ENCODE measurements around the gene ACP2.

ACP2 gene, protein sequence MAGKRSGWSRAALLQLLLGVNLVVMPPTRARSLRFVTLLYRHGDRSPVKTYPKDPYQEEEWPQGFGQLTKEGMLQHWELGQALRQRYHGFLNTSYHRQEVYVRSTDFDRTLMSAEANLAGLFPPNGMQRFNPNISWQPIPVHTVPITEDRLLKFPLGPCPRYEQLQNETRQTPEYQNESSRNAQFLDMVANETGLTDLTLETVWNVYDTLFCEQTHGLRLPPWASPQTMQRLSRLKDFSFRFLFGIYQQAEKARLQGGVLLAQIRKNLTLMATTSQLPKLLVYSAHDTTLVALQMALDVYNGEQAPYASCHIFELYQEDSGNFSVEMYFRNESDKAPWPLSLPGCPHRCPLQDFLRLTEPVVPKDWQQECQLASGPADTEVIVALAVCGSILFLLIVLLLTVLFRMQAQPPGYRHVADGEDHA

DNA sequence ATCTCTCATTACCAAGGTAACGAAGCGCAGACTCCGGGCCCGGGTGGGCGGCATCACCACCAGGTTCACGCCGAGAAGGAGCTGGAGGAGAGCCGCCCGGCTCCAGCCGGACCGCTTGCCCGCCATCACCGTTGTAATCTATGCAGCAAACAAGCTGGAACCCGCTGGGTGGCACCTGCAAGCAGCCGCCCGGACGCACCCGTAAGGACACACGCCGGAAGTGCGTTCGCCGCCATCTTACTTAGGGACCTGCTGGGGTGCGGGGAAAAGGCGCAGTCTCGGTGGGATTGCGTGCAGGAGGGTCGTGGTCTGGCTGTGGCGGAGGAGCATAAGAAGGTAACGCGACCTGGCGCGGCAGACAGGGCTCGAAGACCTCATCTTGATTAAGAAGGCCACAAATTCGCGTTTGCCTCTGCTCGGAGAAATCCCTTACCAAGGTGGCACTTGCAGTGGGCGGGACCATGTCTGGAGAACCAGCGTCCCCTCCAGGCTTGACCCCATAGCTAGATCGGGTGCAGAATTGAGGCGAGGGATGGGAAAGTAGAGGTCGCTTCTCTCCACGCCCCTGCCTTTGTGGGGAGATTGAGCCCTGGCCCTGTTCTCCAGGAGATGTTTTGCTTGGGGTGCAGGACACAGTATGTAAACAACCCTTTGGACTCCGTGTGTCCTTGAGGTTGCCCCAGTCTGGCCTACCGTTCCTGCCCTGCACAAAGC, at the start of gene ACP2:
TSS of gene ACP2 (minus strand) at position 151 of the 714 bp plus-strand sequence. CDS start at position 126, 25 bp downstream.
- DNase-seq (ENCODE audit: low read depth), result peak; percentile 75

DNA sequence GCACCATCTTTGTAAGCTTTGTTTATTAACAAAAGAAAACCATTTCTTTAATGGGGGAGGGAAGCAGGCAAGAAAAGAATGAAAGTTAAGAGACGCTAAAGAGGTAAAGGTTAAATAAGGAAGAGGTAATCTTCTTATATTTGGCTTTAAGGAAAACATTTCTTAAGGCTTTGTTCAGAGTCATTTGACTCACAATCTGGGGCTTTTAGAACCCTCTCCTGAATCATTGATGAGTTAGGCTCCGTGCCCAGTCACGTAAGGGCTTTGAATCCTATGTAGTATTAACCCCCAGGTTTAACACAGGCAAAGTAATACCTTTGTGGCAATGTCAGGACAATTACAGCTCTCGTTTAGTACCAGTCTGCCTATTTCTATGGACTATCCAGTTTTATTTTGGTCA, 47.4 kb upstream of the ACP2 start:
- no peak for DNase-seq (ENCODE audit: low read depth)

DNA sequence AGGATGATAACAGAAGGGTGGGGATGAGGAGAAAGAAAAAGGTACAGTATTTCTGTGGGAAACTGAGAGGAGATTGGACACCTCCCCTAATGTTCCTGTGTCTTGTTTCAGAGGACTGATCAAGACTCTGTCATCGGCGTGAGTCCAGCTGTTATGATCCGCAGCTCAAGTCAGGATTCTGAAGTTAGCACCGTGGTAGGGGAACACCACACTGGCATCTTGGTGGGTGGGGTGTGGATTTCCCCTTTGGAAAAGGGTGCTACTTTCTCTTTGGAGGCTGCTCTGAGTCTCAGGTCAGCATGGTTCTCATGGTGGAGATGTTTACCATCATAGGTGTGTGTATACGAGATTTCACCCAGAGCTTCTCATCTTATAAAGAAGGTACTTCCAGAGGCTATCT, 46.8 kb upstream of the ACP2 start:
- DNase-seq (ENCODE audit: low read depth), result no peak

DNA sequence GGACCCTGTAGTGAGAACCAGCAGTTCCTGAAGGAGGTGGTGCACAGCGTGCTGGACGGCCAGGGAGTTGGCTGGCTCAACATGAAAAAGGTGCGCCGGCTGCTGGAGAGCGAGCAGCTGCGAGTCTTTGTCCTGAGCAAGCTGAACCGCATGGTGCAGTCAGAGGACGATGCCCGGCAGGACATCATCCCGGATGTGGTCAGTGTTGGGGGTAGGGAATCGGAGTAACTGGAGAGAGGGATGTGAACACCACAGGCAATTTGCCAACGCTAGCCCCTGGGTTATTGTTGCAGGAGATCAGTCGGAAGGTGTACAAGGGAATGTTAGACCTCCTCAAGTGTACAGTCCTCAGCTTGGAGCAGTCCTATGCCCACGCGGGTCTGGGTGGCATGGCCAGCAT, 41.2 kb upstream of the ACP2 start:
- DNase-seq (ENCODE audit: low read depth), result no peak

DNA sequence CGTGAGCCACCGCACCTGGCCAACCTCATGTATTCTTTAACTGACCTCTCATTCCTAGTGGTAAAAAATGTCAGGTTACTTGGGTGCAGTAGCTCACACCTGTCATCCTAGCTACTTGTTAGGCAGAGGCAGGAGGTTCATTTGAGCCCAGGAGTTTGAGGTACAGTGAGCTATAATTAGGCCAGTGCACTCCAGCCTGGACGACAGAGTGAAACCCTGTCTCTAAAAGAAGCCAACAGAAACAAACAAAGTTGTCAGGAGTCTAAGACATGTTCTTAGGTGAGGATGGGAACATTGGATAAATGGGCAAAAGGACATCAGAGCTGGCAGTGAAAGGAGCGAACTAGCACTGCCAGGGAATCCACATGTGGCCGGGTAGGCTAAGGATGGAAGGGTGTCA, 39.5 kb upstream of the ACP2 start:
- DNase-seq (ENCODE audit: low read depth), result no peak

DNA sequence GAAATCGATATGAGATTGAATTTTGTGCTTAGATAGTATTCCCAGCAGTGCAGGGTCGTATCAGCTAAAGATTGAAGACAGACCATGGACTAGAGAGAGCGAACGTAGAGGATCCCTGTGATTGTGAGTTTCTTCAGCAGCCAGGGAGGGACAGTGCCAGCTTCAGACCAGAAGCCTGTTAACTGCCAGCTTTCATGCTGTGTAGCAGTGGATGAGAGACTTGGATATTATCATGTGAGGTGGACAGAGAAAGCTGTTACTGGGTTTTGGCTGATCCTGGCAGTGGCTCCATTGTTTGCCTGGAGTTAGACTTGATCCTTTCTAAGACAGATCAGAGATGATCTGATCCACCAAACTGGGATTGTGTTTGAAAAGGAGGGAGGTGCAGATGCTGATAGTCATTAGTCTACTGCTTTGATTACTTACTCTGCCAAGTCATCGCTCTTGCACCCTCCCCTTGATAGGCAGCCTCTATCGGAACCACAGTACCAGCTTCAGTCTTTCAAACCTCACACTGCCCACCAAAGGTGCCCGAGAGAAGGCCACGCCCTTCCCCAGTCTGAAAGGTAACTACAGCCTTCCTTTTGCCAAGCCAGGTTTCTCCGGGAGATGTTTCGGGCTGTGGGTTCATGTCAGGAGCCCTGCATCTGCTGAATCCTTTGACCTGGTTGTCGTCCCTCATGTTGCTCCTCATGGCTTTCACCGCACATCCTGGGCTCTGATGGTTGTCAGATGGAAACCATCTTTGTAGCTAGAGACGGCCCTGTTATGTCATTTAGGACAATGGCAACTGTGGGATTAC, 37.6 kb upstream of the ACP2 start:
- no peak for DNase-seq (ENCODE audit: low read depth)

DNA sequence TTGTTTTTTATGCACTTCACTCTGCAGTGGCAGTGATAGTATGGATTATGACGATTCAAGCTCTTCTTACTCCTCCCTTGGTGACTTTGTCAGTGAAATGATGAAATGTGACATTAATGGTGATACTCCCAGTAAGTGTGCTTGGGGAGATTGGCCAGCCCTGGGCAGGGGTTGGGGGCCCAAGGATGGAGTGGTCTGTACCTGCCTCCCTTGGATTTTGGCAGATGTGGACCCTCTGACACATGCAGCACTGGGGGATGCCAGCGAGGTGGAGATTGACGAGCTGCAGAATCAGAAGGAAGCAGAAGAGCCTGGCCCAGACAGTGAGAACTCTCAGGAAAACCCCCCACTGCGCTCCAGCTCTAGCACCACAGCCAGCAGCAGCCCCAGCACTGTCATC, 35.5 kb upstream of the ACP2 start:
- DNase-seq (ENCODE audit: low read depth), result no peak

DNA sequence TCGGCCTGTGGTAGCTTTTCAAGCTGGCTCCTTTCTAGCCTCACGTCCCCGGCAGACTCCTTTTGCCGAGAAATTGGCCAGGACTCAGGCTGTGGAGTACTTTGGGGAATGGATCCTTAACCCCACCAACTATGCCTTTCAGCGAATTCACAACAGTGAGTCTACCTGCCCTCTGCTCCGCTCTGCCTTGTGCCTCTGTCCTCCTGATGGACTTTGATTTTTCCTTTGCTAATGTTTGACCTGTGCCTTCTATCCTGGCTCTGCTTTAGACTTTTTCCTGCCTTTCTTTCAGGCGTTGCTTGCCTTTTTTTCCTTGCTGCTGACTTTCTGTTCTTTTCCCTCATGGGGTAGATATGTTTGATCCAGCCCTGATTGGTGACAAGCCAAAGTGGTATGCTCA, 33.8 kb upstream of the ACP2 start:
- no peak for DNase-seq (ENCODE audit: low read depth)

DNA sequence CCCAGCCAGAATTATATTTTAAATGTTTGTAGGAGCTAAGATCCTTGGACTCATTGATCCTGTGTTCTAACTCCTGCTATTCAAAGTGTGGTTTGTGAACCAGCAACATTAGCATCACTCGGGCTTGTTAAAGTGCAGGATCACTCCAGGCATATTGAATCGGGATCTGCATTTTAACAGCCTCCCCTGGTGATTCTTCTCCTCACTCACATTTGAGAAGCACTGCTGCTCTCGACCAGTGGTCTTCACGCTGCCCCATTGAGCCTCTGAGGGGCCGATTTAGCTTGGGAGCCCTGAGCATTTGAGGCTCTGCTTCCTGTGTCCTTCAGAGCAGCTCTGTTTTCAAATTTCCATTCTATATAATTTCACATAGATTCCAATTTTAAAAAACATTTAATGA, 32.2 kb upstream of the ACP2 start:
- no peak for DNase-seq (ENCODE audit: low read depth)

DNA sequence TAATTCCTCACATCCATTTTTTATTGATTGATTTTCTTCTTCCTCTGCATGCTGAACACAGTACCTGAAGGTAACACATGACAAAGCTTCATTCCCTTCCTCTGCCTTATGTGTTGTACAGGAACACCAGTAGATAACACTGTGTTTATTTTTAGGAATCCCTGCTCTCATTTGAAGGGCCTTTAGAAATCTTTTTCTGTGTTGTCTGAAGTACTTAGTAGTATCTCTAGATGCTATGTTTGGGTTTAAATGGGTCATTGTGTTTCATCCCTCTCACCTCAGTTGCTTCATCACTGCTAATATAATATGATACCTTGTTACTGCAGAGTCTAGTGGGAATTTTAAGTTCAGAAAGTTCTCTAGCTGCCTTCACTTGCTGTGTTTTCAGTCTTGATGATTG, 31.5 kb upstream of the ACP2 start:
- no peak for DNase-seq (ENCODE audit: low read depth)

DNA sequence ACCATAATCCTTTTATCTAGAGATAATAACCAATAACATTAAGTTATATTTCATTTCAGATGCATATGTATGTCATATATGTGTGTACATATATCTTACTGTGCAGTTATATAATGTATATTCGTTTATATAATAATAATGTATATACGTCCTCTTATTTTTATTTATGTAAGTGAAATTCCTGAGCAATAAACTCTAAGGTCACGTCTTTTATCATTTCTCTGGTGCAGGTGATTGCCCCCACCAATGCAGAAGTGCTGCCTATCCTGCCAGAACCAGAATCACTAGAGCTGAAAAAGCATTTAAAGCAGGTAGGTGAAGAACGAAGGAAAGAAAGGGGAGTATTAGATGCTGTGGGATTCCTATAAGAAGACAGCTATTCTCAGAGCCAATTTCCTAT, 30.2 kb upstream of the ACP2 start:
- no peak for DNase-seq (ENCODE audit: low read depth)

DNA sequence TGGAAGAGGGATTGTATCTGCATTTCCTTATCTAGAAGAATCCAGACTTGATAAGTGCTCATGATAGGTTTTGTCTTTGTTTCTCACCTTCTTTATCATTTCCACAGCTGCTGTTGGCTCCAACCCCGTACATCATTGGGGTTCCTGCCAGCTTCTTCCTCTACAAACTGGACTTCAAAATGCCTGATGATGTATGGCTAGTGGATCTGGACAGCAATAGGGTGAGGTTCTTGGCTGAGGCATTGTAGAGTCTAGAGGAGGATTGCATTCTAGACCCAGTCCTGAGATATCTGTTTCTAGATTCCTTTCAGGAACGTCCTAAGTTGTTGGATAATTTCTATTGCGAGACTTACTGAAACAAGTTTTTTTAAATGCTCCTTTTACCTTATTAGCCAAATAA, 29.4 kb upstream of the ACP2 start:
- DNase-seq (ENCODE audit: low read depth), result no peak

DNA sequence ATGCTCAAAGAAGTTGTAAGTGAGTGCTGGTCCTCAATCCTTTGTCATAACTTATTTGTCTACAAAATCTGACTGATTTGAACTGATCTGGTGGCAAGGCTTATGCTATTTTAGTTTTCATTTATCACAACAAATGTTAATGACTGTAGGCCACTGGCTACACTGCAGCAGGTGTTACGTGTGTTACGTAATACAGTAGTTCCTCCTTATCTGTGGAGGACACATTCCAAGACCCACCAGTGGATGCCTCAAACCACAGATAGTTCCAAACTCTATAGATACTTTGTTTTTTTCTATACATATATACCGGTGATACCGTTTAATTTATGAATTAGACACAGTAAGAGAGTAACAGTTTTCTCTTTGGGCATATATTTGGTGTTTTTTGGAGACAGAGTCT, 28.3 kb upstream of the ACP2 start:
- DNase-seq (ENCODE audit: low read depth), result no peak

DNA sequence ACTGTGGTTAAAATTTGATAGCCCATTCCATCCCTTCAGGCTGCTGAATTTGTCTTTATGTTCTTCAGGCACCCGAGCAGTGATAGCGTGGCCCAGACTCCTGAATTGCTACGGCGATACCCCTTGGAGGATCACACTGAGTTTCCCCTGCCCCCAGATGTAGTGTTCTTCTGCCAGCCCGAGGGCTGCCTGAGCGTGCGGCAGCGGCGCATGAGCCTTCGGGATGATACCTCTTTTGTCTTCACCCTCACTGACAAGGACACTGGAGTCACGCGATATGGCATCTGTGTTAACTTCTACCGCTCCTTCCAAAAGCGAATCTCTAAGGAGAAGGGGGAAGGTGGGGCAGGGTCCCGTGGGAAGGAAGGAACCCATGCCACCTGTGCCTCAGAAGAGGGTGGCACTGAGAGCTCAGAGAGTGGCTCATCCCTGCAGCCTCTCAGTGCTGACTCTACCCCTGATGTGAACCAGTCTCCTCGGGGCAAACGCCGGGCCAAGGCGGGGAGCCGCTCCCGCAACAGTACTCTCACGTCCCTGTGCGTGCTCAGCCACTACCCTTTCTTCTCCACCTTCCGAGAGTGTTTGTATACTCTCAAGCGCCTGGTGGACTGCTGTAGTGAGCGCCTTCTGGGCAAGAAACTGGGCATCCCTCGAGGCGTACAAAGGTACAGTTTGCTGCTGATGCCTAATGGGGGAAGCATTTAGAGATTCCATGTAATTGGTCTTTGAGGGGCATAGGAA, 26.1 kb upstream of the ACP2 start:
- DNase-seq (ENCODE audit: low read depth), result no peak

DNA sequence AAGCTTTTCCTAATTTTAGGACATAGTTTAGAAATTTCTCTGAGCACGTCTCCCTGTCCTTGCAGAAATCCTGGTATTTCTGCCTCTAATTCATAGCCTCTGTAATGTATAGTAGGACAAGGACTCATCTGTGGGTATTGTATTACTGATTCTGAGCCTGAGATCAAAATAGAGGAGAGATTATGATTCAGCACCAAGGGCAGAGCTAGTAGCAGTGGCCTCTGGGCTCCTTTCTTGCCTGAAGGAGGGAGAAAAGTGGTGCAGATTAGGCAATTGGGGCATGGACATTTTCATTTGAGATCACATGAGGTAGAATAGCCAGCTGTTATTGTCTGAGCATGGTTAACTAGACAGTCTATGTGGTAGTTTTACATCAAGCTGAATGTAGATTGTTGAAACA, 24.1 kb upstream of the ACP2 start:
- DNase-seq (ENCODE audit: low read depth), result no peak

DNA sequence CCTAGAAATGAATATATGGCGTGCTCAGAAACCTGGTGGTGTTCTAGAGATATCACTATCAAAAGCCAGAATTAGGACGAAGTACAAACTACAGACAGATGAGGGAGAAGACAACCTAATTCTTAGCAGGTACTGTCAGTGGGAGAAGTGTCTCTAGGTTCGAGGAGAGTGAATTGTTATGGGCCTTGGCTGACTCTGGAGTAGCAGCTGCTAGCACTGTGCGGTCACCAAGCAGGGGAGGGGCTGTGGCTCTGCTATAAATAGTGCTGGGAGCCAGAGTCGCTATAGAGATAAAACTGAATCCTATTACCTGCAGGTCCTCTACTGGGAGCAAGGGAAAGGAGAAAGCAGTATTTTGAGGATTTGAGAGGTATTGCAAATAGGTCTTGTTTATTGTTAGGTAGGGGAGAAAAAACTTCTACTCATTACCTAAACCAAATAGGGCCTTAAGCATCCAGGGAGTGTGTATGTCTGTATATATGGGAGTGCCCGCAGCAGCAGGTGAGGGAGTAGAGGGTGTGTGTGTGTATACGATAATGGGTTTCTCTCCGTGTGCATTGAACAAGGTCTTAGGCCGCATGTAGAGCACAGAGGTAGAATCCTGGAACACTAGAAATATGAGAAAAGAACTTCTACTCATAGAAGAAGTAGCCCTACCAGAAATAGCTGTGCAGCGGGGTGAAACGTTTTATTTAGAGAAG, 23.5 kb upstream of the ACP2 start:
- DNase-seq (ENCODE audit: low read depth), result no peak

DNA sequence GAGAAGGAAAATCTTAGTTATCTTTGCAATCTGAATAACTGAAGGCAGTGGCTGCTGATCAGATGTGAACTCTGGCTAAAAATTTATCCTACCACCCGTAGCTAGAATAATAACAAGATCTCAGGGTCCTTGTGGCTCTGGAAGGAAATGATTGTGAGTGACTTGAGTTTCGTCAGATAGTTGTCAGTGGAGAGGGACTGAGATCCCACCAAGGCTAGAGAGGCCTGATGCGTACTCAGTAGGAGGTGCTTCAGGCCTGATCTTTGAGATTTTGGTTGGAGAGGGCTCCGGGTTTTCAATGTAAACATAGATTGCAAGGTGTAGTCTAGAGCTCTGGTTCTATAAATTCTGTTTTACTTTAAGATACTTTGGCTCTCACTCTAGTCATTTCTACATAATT, 22.7 kb upstream of the ACP2 start:
- DNase-seq (ENCODE audit: low read depth), result no peak

DNA sequence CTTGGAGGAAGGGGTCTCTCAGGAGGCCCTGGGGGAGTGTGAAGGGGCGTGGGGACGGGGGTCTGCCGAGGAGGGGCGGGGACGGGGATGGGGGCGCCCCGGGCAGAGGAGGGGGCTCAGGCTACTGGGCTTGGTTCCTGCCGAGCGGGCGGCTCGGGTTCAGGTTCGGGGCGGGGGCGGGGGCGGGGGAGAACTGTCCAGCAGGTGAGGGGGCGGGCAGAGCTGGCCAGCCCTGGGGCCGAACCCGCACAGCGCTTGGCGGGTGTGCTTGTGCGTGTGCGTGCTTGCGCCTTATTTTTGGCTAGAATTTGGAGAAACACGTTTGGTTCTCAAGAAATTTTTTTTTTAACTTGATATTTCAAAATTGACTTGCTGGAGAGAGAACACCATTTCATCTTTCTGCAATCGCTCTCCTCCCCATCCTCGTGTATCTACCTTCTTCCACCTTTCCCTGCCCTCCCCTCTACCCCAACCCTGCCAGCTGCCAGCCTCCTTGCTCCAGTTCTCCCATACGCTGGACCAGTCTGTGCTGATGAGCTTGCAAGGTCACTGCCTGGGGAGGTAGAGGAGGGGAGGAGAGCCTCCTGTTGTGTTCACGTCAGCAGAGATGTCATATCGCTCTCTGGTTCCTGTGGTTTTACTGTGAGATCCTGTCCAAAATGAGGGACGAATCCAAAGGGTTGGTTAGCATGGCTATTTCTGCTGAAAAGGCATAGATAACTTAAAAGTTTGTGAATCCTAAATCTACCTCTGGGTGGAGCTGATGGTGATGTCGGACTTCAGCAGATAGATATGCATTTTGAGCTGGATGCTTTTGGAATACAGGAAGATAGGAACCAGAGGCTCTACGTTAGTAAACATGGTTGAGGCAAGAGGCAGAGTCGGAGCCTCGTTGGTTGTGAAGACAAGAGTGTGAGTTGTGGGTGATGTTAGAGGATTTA, 22.0 kb upstream of the ACP2 start:
- DNase-seq (ENCODE audit: low read depth), result no peak

DNA sequence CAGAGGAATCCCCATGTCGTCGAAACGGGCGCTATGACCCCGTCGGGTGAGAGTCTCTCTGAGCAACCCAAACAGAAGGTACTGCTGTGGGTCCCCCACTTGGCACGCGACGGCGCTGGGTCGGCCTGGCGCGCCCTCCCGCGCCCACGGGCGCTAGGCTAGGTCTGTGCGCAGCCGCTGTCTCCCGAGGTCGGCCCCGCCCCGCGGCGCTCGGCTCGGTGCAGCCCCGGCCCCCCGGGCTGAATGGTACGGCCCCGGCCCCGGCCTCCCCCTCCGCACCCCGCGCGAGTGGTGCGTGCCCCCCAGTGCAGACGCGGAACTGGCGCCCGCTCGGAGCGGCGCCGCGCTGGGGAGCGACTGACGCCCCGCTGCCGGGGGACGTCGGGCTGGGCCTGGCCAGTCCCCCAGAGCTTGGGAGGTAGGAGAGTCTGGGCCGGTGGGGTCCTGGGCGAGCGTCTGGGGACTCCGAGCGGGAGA, 21.3 kb upstream of the ACP2 start, which contains the start of gene MADD:
TSS of gene MADD (plus strand) at position 305 of the 477 bp plus-strand sequence.
- no peak for DNase-seq (ENCODE audit: low read depth)

Measured in fibroblast of the conjunctiva (primary cell).